Neural cell (in vitro differentiated cells): ENCODE results near the gene TAB2. TPM values are rescaled to one million over a fixed set of nuclear protein-coding genes. Genes with fewer than 3 reads are reported as not detected.
"Not testable (repeated sequence)": the region's sequence is repeated elsewhere in the genome, so short reads cannot be mapped to it uniquely, and the experiment has no call there.

Experiments used
- H2AFZ ChIP-seq: fragments of 200-600, 300-800 bp; sonication (generic), shearing (Covaris generic); 2 replicates; pipeline ENCODE4 v1.6.0; 2014; ENCODE audit warnings: low read depth, mild to moderate bottlenecking, antibody characterized with exemption, low read length, moderate library complexity
- H3F3A ChIP-seq: fragments of 200-600 bp; shearing (Covaris generic); 2 replicates; pipeline ENCODE4 v1.6.1; 2016; ENCODE audit warnings: mild to moderate bottlenecking, moderate library complexity, mixed read lengths, antibody characterized with exemption, low read length; ENCODE audit not compliant: insufficient read depth, poor library complexity, severe bottlenecking
- H3K27ac ChIP-seq: fragments of 200-600, 300-800 bp; sonication (generic), shearing (Covaris generic); 2 replicates; pipeline ENCODE4 v1.5.1; 2014; ENCODE audit warnings: mild to moderate bottlenecking, low read length, moderate library complexity
- H3K27me3 ChIP-seq: fragments of 300-800, 200-600 bp; sonication (generic), shearing (Covaris generic); 2 replicates; pipeline ENCODE4 v1.6.0; 2014; ENCODE audit warnings: mild to moderate bottlenecking, low read depth, low read length, moderate library complexity; ENCODE audit not compliant: insufficient read depth
- H3K36me3 ChIP-seq: fragments of 300-800, 200-600 bp; sonication (generic), shearing (Covaris generic); 2 replicates; pipeline ENCODE4 v1.5.1; 2014; ENCODE audit warnings: mild to moderate bottlenecking, antibody characterized with exemption, low read length, moderate library complexity; ENCODE audit not compliant: insufficient read depth
- H3K4me2 ChIP-seq: fragments of 300-800, 200-600 bp; sonication (generic), shearing (Covaris generic); 2 replicates; pipeline ENCODE4 v1.6.0; 2014; ENCODE audit warnings: mild to moderate bottlenecking, low read length
- H3K4me3 ChIP-seq: fragments of 300-800, 200-600 bp; sonication (generic), shearing (Covaris generic); 2 replicates; pipeline ENCODE4 v1.5.1; 2014; ENCODE audit warnings: mild to moderate bottlenecking, low read length, moderate library complexity
- H3K79me2 ChIP-seq: fragments of 200-600 bp; shearing (Covaris generic); replicated peaks from 2 replicates; pipeline ENCODE4 v1.6.0; 2014; ENCODE audit warnings: mild to moderate bottlenecking, low read length, moderate library complexity; ENCODE audit not compliant: insufficient read depth
- H3K9ac ChIP-seq: fragments of 300-800, 200-600 bp; sonication (generic), shearing (Covaris generic); 2 replicates; pipeline ENCODE4 v1.6.1; 2016; ENCODE audit warnings: mild to moderate bottlenecking, low read length, mixed read lengths
- H3K9me2 ChIP-seq: fragments of 200-600 bp; shearing (Covaris generic); 2 replicates; pipeline ENCODE4 v1.6.1; 2016; ENCODE audit warnings: mild to moderate bottlenecking, low read length, mixed read lengths; ENCODE audit not compliant: insufficient read depth
- H3K9me3 ChIP-seq: fragments of 200-600, 300-800 bp; sonication (generic), shearing (Covaris generic); 2 replicates; pipeline ENCODE4 v1.6.1; 2016; ENCODE audit warnings: mild to moderate bottlenecking, mixed run types, low read length, moderate library complexity, mixed read lengths
- H4K20me1 ChIP-seq: fragments of 200-600 bp; shearing (Covaris generic); 2 replicates; pipeline ENCODE4 v1.6.1; 2016; ENCODE audit warnings: mild to moderate bottlenecking, mixed run types; ENCODE audit not compliant: insufficient read depth
- CTCF ChIP-seq: fragments of 450-650 bp; IDR thresholded peaks from 2 replicates; pipeline ENCODE4 v1.5.1; 2014; ENCODE audit warnings: antibody characterized with exemption, mild to moderate bottlenecking, moderate library complexity; ENCODE audit not compliant: poor library complexity, severe bottlenecking
- EP300 ChIP-seq: fragments of 450-650 bp; conservative IDR thresholded peaks from 2 replicates; pipeline ENCODE4 v1.6.1; 2014; ENCODE audit warnings: antibody characterized with exemption, mild to moderate bottlenecking, moderate library complexity; ENCODE audit not compliant: poor library complexity, severe bottlenecking
- EZH2 ChIP-seq: fragments of 200-600, 300-800 bp; shearing (Covaris generic), sonication (generic); IDR thresholded peaks from 2 replicates; pipeline ENCODE4 v1.6.1; 2014; ENCODE audit warnings: antibody characterized with exemption, low read length, borderline replicate concordance, mild to moderate bottlenecking; ENCODE audit not compliant: insufficient read depth, poor library complexity, severe bottlenecking
- MXI1 ChIP-seq: fragments of 450-650 bp; conservative IDR thresholded peaks from 2 replicates; pipeline ENCODE4 v1.6.1; 2014; ENCODE audit warnings: antibody characterized with exemption, mild to moderate bottlenecking; ENCODE audit not compliant: poor library complexity, severe bottlenecking
- POLR2AphosphoS5 ChIP-seq: IDR thresholded peaks from 2 replicates; pipeline ENCODE4 v1.6.1; 2012
- RAD21 ChIP-seq: fragments of 450-650 bp; conservative IDR thresholded peaks from 2 replicates; pipeline ENCODE4 v1.6.1; 2014; ENCODE audit warnings: antibody characterized with exemption, mild to moderate bottlenecking, moderate library complexity
- REST ChIP-seq: IDR thresholded peaks from 2 replicates; pipeline ENCODE4 v1.6.1; 2012; ENCODE audit warnings: borderline replicate concordance
- SMC3 ChIP-seq: fragments of 450-650 bp; conservative IDR thresholded peaks from 2 replicates; pipeline ENCODE4 v1.6.1; 2014; ENCODE audit warnings: antibody characterized with exemption, mild to moderate bottlenecking, moderate library complexity; ENCODE audit not compliant: poor library complexity
- TAF1 ChIP-seq: IDR thresholded peaks from 2 replicates; pipeline ENCODE4 v1.6.1; 2012; ENCODE audit warnings: low read depth
- polyA plus RNA-seq: library from polyadenylated mRNA; depleted of rRNA; stranded (reverse); fragments of >200 nt; gene quantifications from 2 replicates; pipeline ENCODE4 v1.2.3, GENCODE V29; 2014

The TAB2 gene
- polyA plus RNA-seq, 1 donor from 2014 or later, result 27.6 TPM

DNA sequence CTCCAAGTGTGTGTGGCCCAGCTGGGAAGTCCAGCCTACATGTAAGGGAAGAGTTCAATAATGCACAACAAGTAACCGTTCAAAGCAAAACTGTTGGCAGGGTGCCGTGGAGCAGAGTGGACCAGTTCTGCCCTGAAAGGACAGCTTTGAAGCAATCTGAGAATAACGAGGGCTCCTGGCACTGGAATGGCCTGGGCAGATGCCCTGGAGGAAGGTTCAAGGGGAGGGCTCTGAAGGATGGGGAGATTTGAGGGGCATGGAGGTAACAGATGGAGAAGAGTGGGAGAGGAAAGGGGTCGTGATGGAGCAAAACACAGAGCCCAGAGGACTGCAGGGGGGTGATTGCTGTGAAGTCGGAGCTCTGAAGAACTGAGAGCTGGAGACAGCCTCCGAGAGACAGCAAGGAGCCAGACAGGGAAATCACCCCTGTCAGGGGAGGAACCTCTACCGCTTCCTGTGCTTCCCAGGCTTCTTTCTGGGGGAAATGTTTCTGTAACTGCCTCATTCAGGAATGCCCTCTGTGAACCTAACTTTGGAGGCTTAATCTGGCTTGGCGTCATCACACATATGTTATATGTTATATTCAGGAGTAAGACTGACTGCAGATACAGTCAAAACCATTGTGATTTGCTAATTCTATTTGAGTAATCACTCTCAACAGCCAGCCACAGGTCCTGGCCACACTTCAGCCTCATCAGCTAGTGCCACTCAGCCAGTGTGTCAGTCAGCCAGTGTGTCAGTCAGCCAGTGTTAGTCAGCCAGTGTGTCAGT lies 126.1 kb downstream of the TAB2 start:
- H3K9ac ChIP-seq, result no peak overlapping the region
- H3K9me2 ChIP-seq, result no peaks in the 10 kb centered on the region
- no peak overlapping the region for H3K4me3 ChIP-seq
- no peaks in the 10 kb centered on the region for H3K27me3 ChIP-seq
- no peaks in the 10 kb centered on the region for H3K36me3 ChIP-seq
- no peaks in the 10 kb centered on the region for H3K79me2 ChIP-seq
- no peaks in the 10 kb centered on the region for H4K20me1 ChIP-seq
- no peak overlapping the region for H3K4me2 ChIP-seq
- H3K9me3 ChIP-seq, result peaks cover 2% of the 10 kb centered on the region
- no peaks in the 10 kb centered on the region for H3F3A ChIP-seq
- H3K27ac ChIP-seq, result no peak overlapping the region
- TF ChIP-seq TAF1 (no peak), CTCF (no peak), REST (no peak), SMC3 (no peak), MXI1 (no peak), POLR2AphosphoS5 (no peak), RAD21 (no peak), EP300 (no peak), EZH2 (no peak)
- H2AFZ ChIP-seq, result no peak overlapping the region

- H3F3A ChIP-seq, H3K79me2 ChIP-seq, H3K27ac ChIP-seq, H3K4me3 ChIP-seq, H3K9me2 ChIP-seq, H2AFZ ChIP-seq, H4K20me1 ChIP-seq, H3K9me3 ChIP-seq, H3K4me2 ChIP-seq, H3K27me3 ChIP-seq, H3K36me3 ChIP-seq, H3K9ac ChIP-seq: not testable (repeated sequence)
- peak; percentile 76 for TF ChIP-seq EP300
These were observed 127.0 kb downstream of the TAB2 start for GRCh38 chr6:149444360-149445094.
